ENCODE results near the gene CCHCR1. TPM values are rescaled to one million over a fixed set of nuclear protein-coding genes. Genes with fewer than 3 reads are reported as not detected.
A peak's percentile ranks its signal among the peaks of the same experiment; 100 is the strongest.
"Not testable (repeated sequence)": the region's sequence is repeated elsewhere in the genome, so short reads cannot be mapped to it uniquely, and the experiment has no call there.

Gene CCHCR1
- total RNA-seq, 2 donors from 2014 or later = 20.3 to 37.4 TPM

GRCh38 chr6:31187780-31188194 is 30.2 kb upstream of the CCHCR1 start:
- no peak for TF ChIP-seq CTCF (IDR thresholded peaks at IDR 0.05)
- peak; percentile 76 for TF ChIP-seq POLR2AphosphoS5 (IDR thresholded peaks at IDR 0.05)
- no peaks in the 10 kb centered on the region for H3K9me3 ChIP-seq
- peak overlapping the region; percentile 85 to 93 for H3K27ac ChIP-seq
- 36% methylated on average over 5 of the region's 5 CpGs for WGBS
- intact Hi-C loops (cut with DNase I) = no loop called here
- H3K36me3 ChIP-seq = no peaks in the 10 kb centered on the region
- peak; percentile 28 for DNase-seq (ENCODE audit: low spot score)
- no peak overlapping the region for H3K4me3 ChIP-seq
- no peaks in the 10 kb centered on the region for H3K4me1 ChIP-seq (replicated peaks)
- H3K27me3 ChIP-seq (replicated peaks; ENCODE audit: insufficient read depth) = no peaks in the 10 kb centered on the region

- Histone ChIP-seq H3K4me3 (peak overlapping the region; percentile 14 to 24), H3K9me3 (no peaks in the 10 kb centered on the region), H3K27ac (peak overlapping the region; percentile 85 to 93), H3K36me3 (no peaks in the 10 kb centered on the region), H3K27me3 (replicated peaks; ENCODE audit: insufficient read depth) (no peaks in the 10 kb centered on the region), H3K4me1 (replicated peaks) (no peaks in the 10 kb centered on the region)
- TF ChIP-seq POLR2AphosphoS5 (IDR thresholded peaks at IDR 0.05) (peak; percentile 63), CTCF (IDR thresholded peaks at IDR 0.05) (no peak), POLR2A (IDR thresholded peaks at IDR 0.05) (peak; percentile 70)
- 19% methylated on average over 24 of the region's 24 CpGs for WGBS
- DNase-seq (ENCODE audit: low spot score) = peak; percentile 81
- intact Hi-C loops (cut with DNase I) = no loop called here
Observed at GRCh38 chr6:31186052-31186734, 28.6 kb upstream of the CCHCR1 start.

GRCh38 chr6:31185695-31186051 is 28.1 kb upstream of the CCHCR1 start:
- H3K27me3 ChIP-seq (replicated peaks; ENCODE audit: insufficient read depth); H3K9me3 ChIP-seq; intact Hi-C loops (cut with DNase I); H3K36me3 ChIP-seq; DNase-seq (ENCODE audit: low spot score); H3K4me1 ChIP-seq (replicated peaks): not testable (repeated sequence)
- 9% methylated on average over 4 of the region's 4 CpGs for WGBS
- peak overlapping the region; percentile 85 to 93 for H3K27ac ChIP-seq
- H3K4me3 ChIP-seq = peak overlapping the region; percentile 14 to 24

- H3K36me3 ChIP-seq; H3K4me3 ChIP-seq; H3K4me1 ChIP-seq (replicated peaks); intact Hi-C loops (cut with DNase I); H3K27me3 ChIP-seq (replicated peaks; ENCODE audit: insufficient read depth); H3K9me3 ChIP-seq; DNase-seq (ENCODE audit: low spot score): not testable (repeated sequence)
- WGBS = 50% methylated on average over 6 of the region's 6 CpGs
- H3K27ac ChIP-seq = peak overlapping the region in 1 of 2 donors; percentile 30
Observed at GRCh38 chr6:31183859-31184258, 26.3 kb upstream of the CCHCR1 start.

GRCh38 chr6:31183287-31183686 is 25.7 kb upstream of the CCHCR1 start:
- H3K27ac ChIP-seq = peak overlapping the region in 1 of 2 donors; percentile 33
- H3K36me3 ChIP-seq; DNase-seq (ENCODE audit: low spot score); H3K9me3 ChIP-seq; intact Hi-C loops (cut with DNase I); H3K4me1 ChIP-seq (replicated peaks); H3K27me3 ChIP-seq (replicated peaks; ENCODE audit: insufficient read depth); H3K4me3 ChIP-seq: not testable (repeated sequence)
- WGBS = 26% methylated on average over 2 of the region's 2 CpGs

GRCh38 chr6:31180500-31180899 is 22.9 kb upstream of the CCHCR1 start:
- 71% methylated on average over 26 of the region's 26 CpGs for WGBS
- Histone ChIP-seq H3K36me3 (no peaks in the 10 kb centered on the region), H3K4me1 (replicated peaks) (no peaks in the 10 kb centered on the region), H3K4me3 (peak overlapping the region in 1 of 2 donors; percentile 22), H3K9me3 (no peaks in the 10 kb centered on the region), H3K27ac (no peak overlapping the region), H3K27me3 (replicated peaks; ENCODE audit: insufficient read depth) (no peaks in the 10 kb centered on the region)
- intact Hi-C loops (cut with DNase I) = no loop called here
- TF ChIP-seq CTCF (IDR thresholded peaks at IDR 0.05) = no peak
- TF ChIP-seq POLR2A (IDR thresholded peaks at IDR 0.05) = no peak
- TF ChIP-seq POLR2AphosphoS5 (IDR thresholded peaks at IDR 0.05) = no peak
- DNase-seq (ENCODE audit: low spot score) = no peak

All from prostate gland (tissue), 2 donors.